HCT116 (cell line): ENCODE measurements around the gene PAMR1.

Experiments used
- CEBPB ChIP-seq: IDR thresholded peaks from 2 replicates; pipeline ENCODE4 v1.6.1; 2012; ENCODE audit warnings: low read depth
- EZH2 ChIP-seq: fragments of 200-600 bp; sonication (generic); IDR thresholded peaks from 2 replicates; pipeline ENCODE4 v1.6.1; 2017; ENCODE audit warnings: antibody characterized with exemption, mixed run types
- EZH2phosphoT487 ChIP-seq: fragments of 200-600 bp; IDR thresholded peaks from 2 replicates; pipeline ENCODE4 v1.6.1; 2018; ENCODE audit warnings: antibody characterized with exemption, borderline replicate concordance
- FOSL1 ChIP-seq: IDR thresholded peaks from 2 replicates; pipeline ENCODE4 v1.6.1; 2012; ENCODE audit warnings: low read depth
- POLR2A ChIP-seq: IDR thresholded peaks from 2 replicates; pipeline ENCODE4 v1.7.0; 2011; ENCODE audit warnings: borderline replicate concordance; ENCODE audit not compliant: insufficient read depth, insufficient read length; ENCODE audit errors: extremely low read depth
- POLR2AphosphoS5 ChIP-seq: IDR thresholded peaks from 2 replicates; pipeline ENCODE4 v1.6.1; 2011; ENCODE audit warnings: mild to moderate bottlenecking, low read depth, low read length, moderate library complexity
- RAD21 ChIP-seq: IDR thresholded peaks from 2 replicates; pipeline ENCODE4 v1.6.1; 2012; ENCODE audit warnings: low read depth, mild to moderate bottlenecking
- TCF7L2 ChIP-seq: IDR thresholded peaks from 2 replicates; pipeline ENCODE4 v1.7.0; 2011; ENCODE audit warnings: borderline replicate concordance, inconsistent platforms; ENCODE audit not compliant: insufficient read depth, insufficient read length; ENCODE audit errors: extremely low read depth
- YY1 ChIP-seq: IDR thresholded peaks from 2 replicates; pipeline ENCODE4 v1.6.1; 2011; ENCODE audit warnings: low read length, low read depth, moderate library complexity, mild to moderate bottlenecking; ENCODE audit not compliant: insufficient replicate concordance; ENCODE audit errors: extremely low read depth
- ZNF274 ChIP-seq: fragments of 200-500 bp; sonication (Bioruptor generic); IDR thresholded peaks from 2 replicates; pipeline ENCODE4 v1.6.1; 2014; ENCODE audit warnings: mild to moderate bottlenecking, low read depth, low read length, inconsistent platforms
- TF ChIP-seq, protein P1 (sequence below), 3 experiments: fragments of 200-600 bp in 1 of 3; sonication (generic) in 1 of 3; IDR thresholded peaks in 2 of 3; conservative IDR thresholded peaks in 1 of 3; 2 replicates each; pipeline ENCODE4 v1.5.1; 2012 to 2017; ENCODE audit warnings: low read depth in 2 of 3, low read length in 2 of 3, antibody characterized with exemption in 1 of 3, borderline replicate concordance in 1 of 3, control low read depth in 1 of 3, mild to moderate bottlenecking in 1 of 3, mixed read lengths in 1 of 3, mixed run types in 1 of 3, moderate library complexity in 1 of 3; ENCODE audit not compliant: insufficient read depth in 1 of 3
- TF ChIP-seq, protein P2 (sequence below): IDR thresholded peaks from 2 replicates; pipeline ENCODE4 v1.6.1; 2012
- TF ChIP-seq, protein P3 (sequence below): IDR thresholded peaks from 2 replicates; pipeline ENCODE4 v1.6.1; 2012
- TF ChIP-seq, protein P4 (sequence below): IDR thresholded peaks from 2 replicates; pipeline ENCODE4 v1.6.1; 2012; ENCODE audit warnings: low read depth

DNA sequence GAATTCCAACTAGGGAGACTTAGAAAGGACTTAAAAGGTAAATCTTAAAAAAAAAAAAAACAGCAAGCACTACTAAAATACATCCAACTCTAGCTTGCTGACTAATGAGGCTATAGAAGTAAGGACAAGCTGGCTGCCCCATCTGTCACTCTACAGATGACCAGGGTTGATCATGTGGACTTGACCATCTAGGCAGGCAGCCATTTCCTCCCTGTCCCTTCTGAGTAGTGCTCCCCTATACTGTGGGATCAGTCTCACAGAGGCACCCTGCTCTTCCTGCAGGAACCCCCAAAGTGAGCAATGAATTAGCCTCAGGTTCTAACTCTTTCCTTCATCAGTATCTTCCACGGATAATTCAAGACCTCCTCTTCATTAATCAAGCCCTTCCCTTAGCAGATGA is 118.4 kb downstream of the PAMR1 start:
- TF ChIP-seq, protein P1, sequence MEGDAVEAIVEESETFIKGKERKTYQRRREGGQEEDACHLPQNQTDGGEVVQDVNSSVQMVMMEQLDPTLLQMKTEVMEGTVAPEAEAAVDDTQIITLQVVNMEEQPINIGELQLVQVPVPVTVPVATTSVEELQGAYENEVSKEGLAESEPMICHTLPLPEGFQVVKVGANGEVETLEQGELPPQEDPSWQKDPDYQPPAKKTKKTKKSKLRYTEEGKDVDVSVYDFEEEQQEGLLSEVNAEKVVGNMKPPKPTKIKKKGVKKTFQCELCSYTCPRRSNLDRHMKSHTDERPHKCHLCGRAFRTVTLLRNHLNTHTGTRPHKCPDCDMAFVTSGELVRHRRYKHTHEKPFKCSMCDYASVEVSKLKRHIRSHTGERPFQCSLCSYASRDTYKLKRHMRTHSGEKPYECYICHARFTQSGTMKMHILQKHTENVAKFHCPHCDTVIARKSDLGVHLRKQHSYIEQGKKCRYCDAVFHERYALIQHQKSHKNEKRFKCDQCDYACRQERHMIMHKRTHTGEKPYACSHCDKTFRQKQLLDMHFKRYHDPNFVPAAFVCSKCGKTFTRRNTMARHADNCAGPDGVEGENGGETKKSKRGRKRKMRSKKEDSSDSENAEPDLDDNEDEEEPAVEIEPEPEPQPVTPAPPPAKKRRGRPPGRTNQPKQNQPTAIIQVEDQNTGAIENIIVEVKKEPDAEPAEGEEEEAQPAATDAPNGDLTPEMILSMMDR (IDR thresholded peaks at IDR 0.05 in 2 of 3, conservative IDR thresholded peaks at IDR 0.05 in 1 of 3; ENCODE audit: borderline replicate concordance in 1 of 3, insufficient read depth in 1 of 3, low read depth in 2 of 3, low read length in 2 of 3), result no peak
- no peak for TF ChIP-seq POLR2A
- TF ChIP-seq POLR2AphosphoS5, result no peak
- no peak for TF ChIP-seq TCF7L2
- TF ChIP-seq, protein P2, sequence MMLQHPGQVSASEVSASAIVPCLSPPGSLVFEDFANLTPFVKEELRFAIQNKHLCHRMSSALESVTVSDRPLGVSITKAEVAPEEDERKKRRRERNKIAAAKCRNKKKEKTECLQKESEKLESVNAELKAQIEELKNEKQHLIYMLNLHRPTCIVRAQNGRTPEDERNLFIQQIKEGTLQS, result no peak
- no peak for TF ChIP-seq EZH2
- no peak for TF ChIP-seq EZH2phosphoT487
- TF ChIP-seq RAD21, result no peak
- TF ChIP-seq CEBPB, result no peak
- TF ChIP-seq, protein P3, sequence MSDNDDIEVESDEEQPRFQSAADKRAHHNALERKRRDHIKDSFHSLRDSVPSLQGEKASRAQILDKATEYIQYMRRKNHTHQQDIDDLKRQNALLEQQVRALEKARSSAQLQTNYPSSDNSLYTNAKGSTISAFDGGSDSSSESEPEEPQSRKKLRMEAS, result no peak
- no peak for TF ChIP-seq YY1
- TF ChIP-seq, protein P4, sequence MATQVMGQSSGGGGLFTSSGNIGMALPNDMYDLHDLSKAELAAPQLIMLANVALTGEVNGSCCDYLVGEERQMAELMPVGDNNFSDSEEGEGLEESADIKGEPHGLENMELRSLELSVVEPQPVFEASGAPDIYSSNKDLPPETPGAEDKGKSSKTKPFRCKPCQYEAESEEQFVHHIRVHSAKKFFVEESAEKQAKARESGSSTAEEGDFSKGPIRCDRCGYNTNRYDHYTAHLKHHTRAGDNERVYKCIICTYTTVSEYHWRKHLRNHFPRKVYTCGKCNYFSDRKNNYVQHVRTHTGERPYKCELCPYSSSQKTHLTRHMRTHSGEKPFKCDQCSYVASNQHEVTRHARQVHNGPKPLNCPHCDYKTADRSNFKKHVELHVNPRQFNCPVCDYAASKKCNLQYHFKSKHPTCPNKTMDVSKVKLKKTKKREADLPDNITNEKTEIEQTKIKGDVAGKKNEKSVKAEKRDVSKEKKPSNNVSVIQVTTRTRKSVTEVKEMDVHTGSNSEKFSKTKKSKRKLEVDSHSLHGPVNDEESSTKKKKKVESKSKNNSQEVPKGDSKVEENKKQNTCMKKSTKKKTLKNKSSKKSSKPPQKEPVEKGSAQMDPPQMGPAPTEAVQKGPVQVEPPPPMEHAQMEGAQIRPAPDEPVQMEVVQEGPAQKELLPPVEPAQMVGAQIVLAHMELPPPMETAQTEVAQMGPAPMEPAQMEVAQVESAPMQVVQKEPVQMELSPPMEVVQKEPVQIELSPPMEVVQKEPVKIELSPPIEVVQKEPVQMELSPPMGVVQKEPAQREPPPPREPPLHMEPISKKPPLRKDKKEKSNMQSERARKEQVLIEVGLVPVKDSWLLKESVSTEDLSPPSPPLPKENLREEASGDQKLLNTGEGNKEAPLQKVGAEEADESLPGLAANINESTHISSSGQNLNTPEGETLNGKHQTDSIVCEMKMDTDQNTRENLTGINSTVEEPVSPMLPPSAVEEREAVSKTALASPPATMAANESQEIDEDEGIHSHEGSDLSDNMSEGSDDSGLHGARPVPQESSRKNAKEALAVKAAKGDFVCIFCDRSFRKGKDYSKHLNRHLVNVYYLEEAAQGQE, result no peak
- TF ChIP-seq ZNF274, result no peak
- no peak for TF ChIP-seq FOSL1
